HepG2 (cell line): ENCODE data around the gene MED12L.

Experiments used
- EP300 ChIP-seq, 3 experiments: sonication (generic) in 1 of 3; formaldehyde crosslinking in 1 of 3; IDR thresholded peaks; 2 replicates each; pipeline versions ENCODE4 v1.5.1 to v1.6.1; 2011 to 2020; ENCODE audit warnings: low read depth in 2 of 3, low read length in 2 of 3, borderline replicate concordance in 1 of 3, improper control_type of control experiment in 1 of 3, mild to moderate bottlenecking in 1 of 3, missing genetic modification reagents in 1 of 3, moderate library complexity in 1 of 3
- HNRNPLL ChIP-seq: fragments of 200-400 bp; formaldehyde crosslinking; IDR thresholded peaks from 2 replicates; pipeline ENCODE4 v1.6.1; 2017; ENCODE audit warnings: mild to moderate bottlenecking, low read depth, low read length; ENCODE audit not compliant: poor library complexity, severe bottlenecking
- RAD21 ChIP-seq: fragments of 450-650 bp; formaldehyde crosslinking; IDR thresholded peaks from 2 replicates; pipeline ENCODE4 v1.5.0; 2020; ENCODE audit warnings: mild to moderate bottlenecking
- ZNF431 ChIP-seq: sonication (generic); formaldehyde crosslinking; IDR thresholded peaks from 2 replicates; pipeline ENCODE4 v1.9.0; 2022; ENCODE audit warnings: missing genetic modification reagents, low read depth, mild to moderate bottlenecking, borderline replicate concordance
- ZNF496 ChIP-seq: sonication (generic); formaldehyde crosslinking; IDR thresholded peaks from 2 replicates; pipeline ENCODE4 v1.8.1; 2023; ENCODE audit warnings: mild to moderate bottlenecking, moderate library complexity, missing genetic modification reagents; ENCODE audit not compliant: insufficient replicate concordance
- ZZZ3 ChIP-seq: sonication (generic); formaldehyde crosslinking; IDR thresholded peaks from 2 replicates; pipeline ENCODE4 v1.4.0; 2020; ENCODE audit warnings: missing genetic modification reagents, mild to moderate bottlenecking, borderline replicate concordance
- TF ChIP-seq, protein P1 (sequence below): sonication (generic); formaldehyde crosslinking; IDR thresholded peaks from 2 replicates; pipeline ENCODE4 v1.4.0; 2020; ENCODE audit warnings: missing genetic modification reagents
- TF ChIP-seq, protein P2 (sequence below), 2 experiments: IDR thresholded peaks; 2 replicates each; pipeline ENCODE4 v1.6.1; 2011 to 2012; ENCODE audit warnings: low read length in 2 of 2, borderline replicate concordance in 1 of 2, low read depth in 1 of 2, mild to moderate bottlenecking in 1 of 2, moderate library complexity in 1 of 2
- TF ChIP-seq, protein P3 (sequence below): sonication (generic); formaldehyde crosslinking; IDR thresholded peaks from 2 replicates; pipeline ENCODE4 v1.4.0; 2020; ENCODE audit warnings: missing genetic modification reagents

DNA sequence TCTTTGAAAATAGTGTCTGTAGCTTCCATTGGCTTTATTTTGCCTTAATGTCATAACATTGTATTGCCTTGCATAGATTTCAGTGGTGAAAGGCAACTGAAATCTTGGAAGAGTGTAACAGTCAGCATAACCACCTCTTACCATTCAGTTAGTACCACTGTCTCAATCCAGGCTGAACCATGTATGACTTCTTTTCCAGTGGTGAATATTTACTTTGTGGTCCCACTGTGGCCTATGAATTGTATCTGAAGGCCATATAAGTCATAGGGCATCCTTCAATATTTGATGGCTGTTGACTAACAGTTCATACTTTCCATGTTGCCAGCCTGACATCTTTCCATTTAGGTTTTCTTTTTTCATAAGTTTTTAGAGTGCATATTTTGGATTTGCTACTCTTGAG, 38.4 kb downstream of the MED12L start:
- TF ChIP-seq RAD21 (CRISPR knock-in tag) (no peak), ZZZ3 (CRISPR knock-in tag) (no peak), ZNF431 (CRISPR knock-in tag) (no peak), EP300 (IDR thresholded peaks at IDR 0.05; ENCODE audit: low read depth in 2 of 2, low read length in 2 of 2) (no peak), EP300 (CRISPR knock-in tag; IDR thresholded peaks at IDR 0.05; ENCODE audit: borderline replicate concordance) (no peak), HNRNPLL (no peak), ZNF496 (CRISPR knock-in tag) (no peak)
- TF ChIP-seq, protein P1, sequence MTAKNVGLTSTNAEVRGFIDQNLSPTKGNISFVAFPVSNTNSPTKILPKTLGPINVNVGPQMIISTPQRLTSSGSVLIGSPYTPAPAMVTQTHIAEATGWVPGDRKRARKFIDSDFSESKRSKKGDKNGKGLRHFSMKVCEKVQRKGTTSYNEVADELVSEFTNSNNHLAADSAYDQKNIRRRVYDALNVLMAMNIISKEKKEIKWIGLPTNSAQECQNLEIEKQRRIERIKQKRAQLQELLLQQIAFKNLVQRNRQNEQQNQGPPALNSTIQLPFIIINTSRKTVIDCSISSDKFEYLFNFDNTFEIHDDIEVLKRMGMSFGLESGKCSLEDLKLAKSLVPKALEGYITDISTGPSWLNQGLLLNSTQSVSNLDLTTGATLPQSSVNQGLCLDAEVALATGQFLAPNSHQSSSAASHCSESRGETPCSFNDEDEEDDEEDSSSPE (CRISPR knock-in tag): no peak
- TF ChIP-seq, protein P2, sequence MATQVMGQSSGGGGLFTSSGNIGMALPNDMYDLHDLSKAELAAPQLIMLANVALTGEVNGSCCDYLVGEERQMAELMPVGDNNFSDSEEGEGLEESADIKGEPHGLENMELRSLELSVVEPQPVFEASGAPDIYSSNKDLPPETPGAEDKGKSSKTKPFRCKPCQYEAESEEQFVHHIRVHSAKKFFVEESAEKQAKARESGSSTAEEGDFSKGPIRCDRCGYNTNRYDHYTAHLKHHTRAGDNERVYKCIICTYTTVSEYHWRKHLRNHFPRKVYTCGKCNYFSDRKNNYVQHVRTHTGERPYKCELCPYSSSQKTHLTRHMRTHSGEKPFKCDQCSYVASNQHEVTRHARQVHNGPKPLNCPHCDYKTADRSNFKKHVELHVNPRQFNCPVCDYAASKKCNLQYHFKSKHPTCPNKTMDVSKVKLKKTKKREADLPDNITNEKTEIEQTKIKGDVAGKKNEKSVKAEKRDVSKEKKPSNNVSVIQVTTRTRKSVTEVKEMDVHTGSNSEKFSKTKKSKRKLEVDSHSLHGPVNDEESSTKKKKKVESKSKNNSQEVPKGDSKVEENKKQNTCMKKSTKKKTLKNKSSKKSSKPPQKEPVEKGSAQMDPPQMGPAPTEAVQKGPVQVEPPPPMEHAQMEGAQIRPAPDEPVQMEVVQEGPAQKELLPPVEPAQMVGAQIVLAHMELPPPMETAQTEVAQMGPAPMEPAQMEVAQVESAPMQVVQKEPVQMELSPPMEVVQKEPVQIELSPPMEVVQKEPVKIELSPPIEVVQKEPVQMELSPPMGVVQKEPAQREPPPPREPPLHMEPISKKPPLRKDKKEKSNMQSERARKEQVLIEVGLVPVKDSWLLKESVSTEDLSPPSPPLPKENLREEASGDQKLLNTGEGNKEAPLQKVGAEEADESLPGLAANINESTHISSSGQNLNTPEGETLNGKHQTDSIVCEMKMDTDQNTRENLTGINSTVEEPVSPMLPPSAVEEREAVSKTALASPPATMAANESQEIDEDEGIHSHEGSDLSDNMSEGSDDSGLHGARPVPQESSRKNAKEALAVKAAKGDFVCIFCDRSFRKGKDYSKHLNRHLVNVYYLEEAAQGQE (IDR thresholded peaks at IDR 0.05; ENCODE audit: borderline replicate concordance in 1 of 2, low read depth in 1 of 2, low read length in 2 of 2): no peak
- TF ChIP-seq, protein P3, sequence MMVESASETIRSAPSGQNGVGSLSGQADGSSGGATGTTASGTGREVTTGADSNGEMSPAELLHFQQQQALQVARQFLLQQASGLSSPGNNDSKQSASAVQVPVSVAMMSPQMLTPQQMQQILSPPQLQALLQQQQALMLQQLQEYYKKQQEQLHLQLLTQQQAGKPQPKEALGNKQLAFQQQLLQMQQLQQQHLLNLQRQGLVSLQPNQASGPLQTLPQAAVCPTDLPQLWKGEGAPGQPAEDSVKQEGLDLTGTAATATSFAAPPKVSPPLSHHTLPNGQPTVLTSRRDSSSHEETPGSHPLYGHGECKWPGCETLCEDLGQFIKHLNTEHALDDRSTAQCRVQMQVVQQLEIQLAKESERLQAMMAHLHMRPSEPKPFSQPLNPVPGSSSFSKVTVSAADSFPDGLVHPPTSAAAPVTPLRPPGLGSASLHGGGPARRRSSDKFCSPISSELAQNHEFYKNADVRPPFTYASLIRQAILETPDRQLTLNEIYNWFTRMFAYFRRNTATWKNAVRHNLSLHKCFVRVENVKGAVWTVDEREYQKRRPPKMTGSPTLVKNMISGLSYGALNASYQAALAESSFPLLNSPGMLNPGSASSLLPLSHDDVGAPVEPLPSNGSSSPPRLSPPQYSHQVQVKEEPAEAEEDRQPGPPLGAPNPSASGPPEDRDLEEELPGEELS (CRISPR knock-in tag): no peak
